ENCODE measurements around the gene SAMSN1. TPM values are rescaled to one million over a fixed set of nuclear protein-coding genes. Genes with fewer than 3 reads are reported as not detected.

The SAMSN1 gene
- total RNA-seq, 1 donor from 2014 or later: 79.0 TPM

DNA sequence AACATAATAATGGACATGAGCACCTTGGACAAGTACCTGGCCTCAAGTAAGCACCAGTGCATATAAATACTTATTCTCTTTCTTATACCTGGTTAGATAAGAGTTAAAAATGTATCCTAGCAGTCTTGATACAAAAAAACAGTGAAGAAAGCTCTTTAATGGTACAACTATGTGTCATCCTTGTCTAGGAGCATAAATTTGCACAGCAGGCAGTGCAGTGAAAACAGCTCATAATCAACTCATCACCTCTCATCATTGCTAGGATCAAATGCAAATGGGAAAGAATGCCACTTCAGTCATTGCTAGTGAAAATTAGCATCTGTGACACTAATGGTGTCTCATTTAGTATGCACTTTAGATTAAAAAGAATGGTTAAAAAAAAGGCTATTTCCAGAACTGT, 7.6 kb downstream of the SAMSN1 start:
- DNase-seq (ENCODE audit: low spot score): no peak
- intact Hi-C loops (cut with micrococcal nuclease): no loop called here
- H3K4me1 Mint-ChIP-seq (ENCODE audit: low read depth): peaks cover 73% of the 10 kb centered on the region
- H3K4me3 Mint-ChIP-seq (ENCODE audit: low read depth): no peak overlapping the region
- H3K36me3 Mint-ChIP-seq (ENCODE audit: low read depth): peaks cover 90% of the 10 kb centered on the region
- no peaks in the 10 kb centered on the region for H3K27me3 Mint-ChIP-seq (ENCODE audit: low read depth)
- H3K27ac Mint-ChIP-seq: peak overlapping the region; percentile 57
- peaks cover 46% of the 10 kb centered on the region for H3K9me3 Mint-ChIP-seq

DNA sequence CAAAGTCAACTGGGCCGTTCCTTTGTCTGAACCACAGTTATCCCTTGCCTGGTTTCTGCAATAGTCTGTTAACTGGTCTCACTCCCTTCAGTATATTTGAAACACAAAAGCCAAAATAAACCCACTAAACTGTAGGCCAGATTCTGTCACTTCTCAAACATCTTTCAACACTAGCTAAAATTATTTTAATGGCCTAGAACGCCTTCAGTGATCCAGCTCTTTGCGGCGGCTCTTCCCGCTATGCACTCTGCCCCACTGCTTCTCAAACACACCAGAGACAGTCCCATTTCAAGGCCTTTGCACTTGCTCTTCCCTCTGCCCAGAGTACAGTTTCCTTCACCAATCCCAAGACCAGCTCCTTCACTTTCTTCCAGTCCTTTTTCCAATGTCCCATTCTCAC, 9.2 kb downstream of the SAMSN1 start:
- no peak for DNase-seq (ENCODE audit: low spot score)
- H3K4me1 Mint-ChIP-seq (ENCODE audit: low read depth): peaks cover 77% of the 10 kb centered on the region
- peaks cover 46% of the 10 kb centered on the region for H3K9me3 Mint-ChIP-seq
- no peaks in the 10 kb centered on the region for H3K27me3 Mint-ChIP-seq (ENCODE audit: low read depth)
- H3K36me3 Mint-ChIP-seq (ENCODE audit: low read depth): peaks cover 91% of the 10 kb centered on the region
- intact Hi-C loops (cut with micrococcal nuclease): no loop called here
- no peak overlapping the region for H3K4me3 Mint-ChIP-seq (ENCODE audit: low read depth)
- peak overlapping the region; percentile 60 for H3K27ac Mint-ChIP-seq

DNA sequence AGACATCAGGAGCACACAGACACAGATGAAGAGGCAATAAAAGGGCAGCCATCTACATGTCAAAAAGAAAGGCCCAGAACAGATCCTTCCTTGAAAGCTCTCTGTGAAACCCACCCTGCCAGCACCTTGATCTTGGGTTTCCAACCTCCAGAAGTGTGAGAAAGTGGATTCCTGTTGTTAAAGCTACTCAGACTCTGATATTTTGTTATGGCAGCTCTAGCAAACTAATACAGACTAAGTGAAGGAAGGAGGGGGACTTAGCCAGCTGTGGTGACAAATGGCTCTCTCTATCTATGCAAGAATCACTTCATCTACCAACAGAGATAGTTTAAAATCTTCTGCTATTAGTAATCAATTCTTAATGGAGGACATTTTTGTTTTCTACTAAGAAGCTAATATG, 10.4 kb downstream of the SAMSN1 start:
- Mint-ChIP-seq H3K27me3 (ENCODE audit: low read depth) (no peaks in the 10 kb centered on the region), H3K27ac (peak overlapping the region; percentile 99), H3K4me3 (ENCODE audit: low read depth) (peak overlapping the region; percentile 21), H3K36me3 (ENCODE audit: low read depth) (peaks cover 86% of the 10 kb centered on the region), H3K4me1 (ENCODE audit: low read depth) (peaks cover 78% of the 10 kb centered on the region), H3K9me3 (peaks cover 46% of the 10 kb centered on the region)
- no peak for DNase-seq (ENCODE audit: low spot score)
- intact Hi-C loops (cut with micrococcal nuclease): loop anchor here (2.0 kb wide), 3 partner anchors 47 to 95 kb away; no protein-coding TSS in a partner anchor

DNA sequence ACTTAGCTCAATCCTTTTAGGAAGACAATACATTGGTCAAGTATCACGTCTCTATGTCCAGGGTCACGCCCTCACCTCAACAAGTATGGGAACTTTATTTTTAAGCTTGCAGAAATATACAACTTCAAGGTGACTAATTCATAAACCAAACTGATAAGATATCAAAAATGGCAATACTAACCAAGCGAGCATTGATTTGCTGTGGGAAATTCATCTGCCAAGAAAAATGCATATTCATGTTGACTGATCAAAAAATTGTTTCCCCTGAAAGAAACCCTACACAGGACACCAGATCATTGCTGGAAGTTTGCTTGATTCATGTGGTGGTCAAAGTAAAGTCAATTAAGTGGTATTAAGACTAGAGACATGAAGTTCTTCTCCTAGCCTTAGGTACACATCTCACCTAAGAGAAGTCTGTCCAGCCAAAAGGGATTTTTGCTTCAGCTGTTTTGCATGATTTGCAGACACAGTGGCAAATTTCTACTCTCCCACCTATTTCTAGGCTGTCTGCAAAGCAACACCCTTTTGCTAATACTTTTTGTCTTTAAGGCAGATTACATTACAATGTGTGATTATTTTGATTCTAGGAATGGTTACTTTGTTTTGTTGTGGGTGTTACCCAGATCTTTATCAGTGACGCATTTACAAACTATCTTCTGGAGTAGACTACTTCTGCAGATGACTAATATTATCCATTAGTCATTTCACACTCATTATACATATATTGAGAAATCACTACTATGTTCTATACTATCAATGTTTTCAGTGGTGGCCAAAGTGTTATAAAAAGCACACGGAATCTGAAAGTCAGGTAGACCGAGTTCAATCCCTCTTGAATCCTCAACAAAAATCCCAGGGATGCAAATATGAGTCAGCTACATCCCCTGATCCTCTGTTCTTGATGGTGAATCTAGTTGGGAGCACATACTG, 12.4 kb downstream of the SAMSN1 start:
- intact Hi-C loops (cut with micrococcal nuclease): loop anchor here (1.0 to 5.0 kb wide), 9 partner anchors 9 to 151 kb away; partner anchors contain the start of genes HSPA13 and SAMSN1
- DNase-seq (ENCODE audit: low spot score): no peak
- Mint-ChIP-seq H3K4me1 (ENCODE audit: low read depth) (peaks cover 72% of the 10 kb centered on the region), H3K9me3 (peaks cover 33% of the 10 kb centered on the region), H3K27ac (peak overlapping the region; percentile 99), H3K4me3 (ENCODE audit: low read depth) (peak overlapping the region; percentile 86), H3K27me3 (ENCODE audit: low read depth) (no peaks in the 10 kb centered on the region), H3K36me3 (ENCODE audit: low read depth) (peaks cover 80% of the 10 kb centered on the region)

DNA sequence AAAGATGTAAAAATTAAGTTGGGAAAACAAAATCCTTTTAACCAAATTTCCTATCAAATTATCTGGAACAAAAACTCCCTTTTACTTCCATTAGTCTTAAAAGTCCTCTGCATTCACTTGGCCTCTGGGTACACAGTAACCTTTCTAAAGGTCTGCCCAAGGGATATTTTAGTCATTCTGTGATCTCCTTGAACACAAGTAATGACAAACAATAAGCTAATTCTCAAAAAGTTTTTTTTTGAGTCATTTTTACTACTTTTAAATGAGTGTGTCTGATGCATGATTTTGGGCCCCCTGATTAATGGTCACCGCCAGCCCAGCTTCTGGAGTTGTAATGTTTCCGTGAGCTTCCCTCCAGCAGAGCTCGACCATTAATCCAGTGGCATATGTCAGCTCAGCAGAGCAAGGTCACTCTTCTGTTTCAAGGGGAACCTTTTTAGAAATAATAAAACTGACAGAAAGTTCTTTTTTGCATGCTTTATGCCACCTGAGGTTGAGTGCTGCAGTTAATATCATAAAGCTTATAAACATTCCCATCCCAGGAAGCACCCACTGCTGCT, 14.3 kb downstream of the SAMSN1 start:
- Mint-ChIP-seq H3K4me3 (ENCODE audit: low read depth) (peak overlapping the region; percentile 55), H3K27me3 (ENCODE audit: low read depth) (no peaks in the 10 kb centered on the region), H3K27ac (peak overlapping the region; percentile 87), H3K36me3 (ENCODE audit: low read depth) (peaks cover 69% of the 10 kb centered on the region), H3K4me1 (ENCODE audit: low read depth) (peaks cover 69% of the 10 kb centered on the region), H3K9me3 (peaks cover 22% of the 10 kb centered on the region)
- intact Hi-C loops (cut with micrococcal nuclease): loop anchor here (5.0 kb wide), 2 partner anchors 145 to 150 kb away; partner anchors contain the start of gene HSPA13
- no peak for DNase-seq (ENCODE audit: low spot score)

DNA sequence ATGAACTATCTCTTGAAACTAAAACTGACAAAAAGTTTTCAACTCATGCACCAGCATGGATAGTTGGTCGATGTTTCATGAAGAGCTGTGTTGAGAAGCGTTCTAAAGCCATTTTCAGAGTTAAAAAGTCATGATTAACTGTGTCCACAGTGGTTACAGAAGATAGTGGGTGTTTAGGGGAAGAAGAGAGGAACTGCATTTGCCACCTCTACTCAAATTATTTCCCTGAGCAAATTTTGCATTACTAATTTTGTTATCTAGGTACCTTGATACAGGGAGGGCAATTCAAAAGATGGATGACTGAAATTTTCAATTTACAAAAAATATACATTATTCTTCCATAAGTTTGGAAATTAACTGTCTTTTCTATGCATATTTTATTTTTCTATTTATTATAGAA, 15.5 kb downstream of the SAMSN1 start:
- intact Hi-C loops (cut with micrococcal nuclease): loop anchor here (5.0 kb wide), 2 partner anchors 147 to 148 kb away; partner anchors contain the start of gene HSPA13
- H3K27ac Mint-ChIP-seq: peak overlapping the region; percentile 75
- peaks cover 64% of the 10 kb centered on the region for H3K36me3 Mint-ChIP-seq (ENCODE audit: low read depth)
- H3K4me3 Mint-ChIP-seq (ENCODE audit: low read depth): peak overlapping the region; percentile 53
- no peak for DNase-seq (ENCODE audit: low spot score)
- no peaks in the 10 kb centered on the region for H3K27me3 Mint-ChIP-seq (ENCODE audit: low read depth)
- peaks cover 15% of the 10 kb centered on the region for H3K9me3 Mint-ChIP-seq
- H3K4me1 Mint-ChIP-seq (ENCODE audit: low read depth): peaks cover 69% of the 10 kb centered on the region

DNA sequence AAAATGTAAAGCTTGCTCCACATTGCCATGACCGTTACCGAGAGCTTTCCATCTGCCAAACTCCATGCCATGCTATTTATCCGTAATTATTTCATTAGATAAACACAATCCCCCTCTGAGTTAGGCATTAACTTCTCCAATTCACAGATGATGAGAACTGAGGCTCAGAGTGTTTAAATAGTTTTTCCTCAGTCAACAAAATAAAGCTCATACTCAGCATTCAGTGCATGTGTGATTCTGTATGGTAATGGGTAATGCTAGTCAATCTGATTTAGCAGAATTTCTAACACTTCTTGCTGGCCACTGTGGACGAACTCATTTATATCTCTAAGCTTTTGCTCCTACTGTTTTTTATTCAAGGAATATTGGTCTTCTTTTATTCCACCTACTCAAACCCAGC, 17.3 kb downstream of the SAMSN1 start:
- H3K4me1 Mint-ChIP-seq (ENCODE audit: low read depth): peaks cover 63% of the 10 kb centered on the region
- peaks cover 57% of the 10 kb centered on the region for H3K36me3 Mint-ChIP-seq (ENCODE audit: low read depth)
- intact Hi-C loops (cut with micrococcal nuclease): loop anchor here (10.0 kb wide), 2 partner anchors 296 to 1206 kb away; no protein-coding TSS in a partner anchor
- H3K9me3 Mint-ChIP-seq: no peaks in the 10 kb centered on the region
- no peaks in the 10 kb centered on the region for H3K27me3 Mint-ChIP-seq (ENCODE audit: low read depth)
- H3K27ac Mint-ChIP-seq: peak overlapping the region; percentile 64
- peak overlapping the region; percentile 23 for H3K4me3 Mint-ChIP-seq (ENCODE audit: low read depth)
- DNase-seq (ENCODE audit: low spot score): no peak

DNA sequence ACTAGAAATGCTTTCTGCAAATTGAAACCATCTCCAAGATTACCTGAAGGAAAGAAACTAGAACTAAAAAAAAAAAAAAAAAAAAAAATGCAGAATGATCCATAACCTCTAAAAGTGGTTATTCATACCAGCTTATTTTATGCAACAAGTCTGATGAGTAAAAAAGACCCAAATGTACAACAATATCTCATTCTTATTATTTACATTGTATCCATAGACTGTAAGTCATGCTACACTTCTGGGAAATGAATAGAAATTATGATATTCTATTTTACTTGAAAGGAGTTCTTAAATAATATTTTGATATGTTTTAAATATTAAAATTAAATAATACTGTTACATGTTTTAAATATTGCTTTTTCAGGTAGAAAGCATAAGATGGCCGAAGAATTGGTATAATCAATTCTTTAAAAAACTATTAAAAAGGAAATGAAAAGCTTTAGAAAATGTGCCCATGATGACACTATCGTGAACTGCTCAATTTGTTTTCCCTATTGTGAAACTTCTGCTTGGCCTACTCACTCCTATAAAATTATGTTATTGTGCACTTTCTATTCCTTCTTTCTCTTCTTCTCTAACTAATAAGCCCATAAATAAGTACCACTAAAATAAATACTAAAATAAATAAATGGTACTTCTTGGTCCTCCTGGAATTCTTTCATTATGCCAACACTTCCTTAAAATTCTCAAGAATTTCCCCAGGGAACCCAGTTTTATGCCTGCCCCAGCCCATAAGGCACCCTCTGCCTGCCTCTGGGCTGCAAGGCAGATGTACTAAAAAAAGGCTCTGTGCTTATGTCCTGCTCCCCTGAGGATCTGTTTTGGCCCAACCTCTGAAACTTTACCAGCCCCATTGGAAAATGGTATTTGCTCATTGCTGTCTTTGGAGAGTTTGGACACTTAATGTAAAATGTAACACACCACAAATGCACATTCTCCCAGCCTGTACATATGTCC, 18.1 kb downstream of the SAMSN1 start:
- Mint-ChIP-seq H3K27ac (peak overlapping the region; percentile 91), H3K27me3 (ENCODE audit: low read depth) (no peaks in the 10 kb centered on the region), H3K36me3 (ENCODE audit: low read depth) (peaks cover 60% of the 10 kb centered on the region), H3K9me3 (no peaks in the 10 kb centered on the region), H3K4me3 (ENCODE audit: low read depth) (peak overlapping the region; percentile 71), H3K4me1 (ENCODE audit: low read depth) (peaks cover 64% of the 10 kb centered on the region)
- DNase-seq (ENCODE audit: low spot score): no peak
- intact Hi-C loops (cut with micrococcal nuclease): loop anchor here (1.0 to 10.0 kb wide), 4 partner anchors 18 to 1207 kb away; partner anchors contain the start of gene SAMSN1

DNA sequence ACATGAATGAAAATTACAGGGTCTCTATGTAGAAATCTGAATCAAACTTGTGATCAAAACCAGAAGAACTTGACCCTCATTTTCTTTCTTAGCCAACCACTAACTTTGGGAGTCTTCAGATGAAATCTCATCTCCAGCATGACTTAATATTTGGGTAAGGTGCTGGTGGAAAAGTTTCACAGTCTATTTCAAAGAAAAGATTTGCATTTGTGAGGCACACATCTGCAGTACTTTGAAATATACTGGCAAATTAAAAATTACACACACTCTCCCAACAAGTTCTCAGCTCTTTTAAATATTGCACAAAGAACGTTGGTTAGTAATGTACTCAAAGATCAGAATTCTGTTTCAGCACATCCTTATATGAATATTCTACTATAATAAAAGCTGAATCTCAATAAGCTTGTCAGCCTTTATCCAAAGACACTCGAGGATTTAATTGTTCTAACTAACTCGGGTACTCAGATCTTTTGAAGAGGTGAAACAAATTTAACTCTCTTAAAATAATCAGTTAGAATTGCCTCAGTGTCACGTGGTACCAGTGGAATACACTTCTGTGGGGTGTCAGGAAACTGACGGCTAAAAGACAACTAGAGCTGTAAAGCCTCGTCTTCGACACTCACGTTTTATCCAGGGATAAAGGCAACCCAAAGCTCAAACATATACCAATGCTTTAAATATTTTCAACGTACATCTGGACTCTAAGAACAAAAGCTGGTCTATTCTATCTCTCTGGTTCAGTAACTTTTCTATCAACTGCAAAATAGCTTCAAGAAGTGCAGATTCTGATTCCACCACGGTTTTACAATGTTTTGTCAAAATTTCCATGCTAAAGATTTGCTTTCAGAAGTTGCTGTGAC, 19.0 kb downstream of the SAMSN1 start:
- Mint-ChIP-seq H3K27ac (peak overlapping the region; percentile 91), H3K9me3 (no peaks in the 10 kb centered on the region), H3K4me3 (ENCODE audit: low read depth) (peak overlapping the region; percentile 71), H3K4me1 (ENCODE audit: low read depth) (peaks cover 61% of the 10 kb centered on the region), H3K27me3 (ENCODE audit: low read depth) (no peaks in the 10 kb centered on the region), H3K36me3 (ENCODE audit: low read depth) (peaks cover 61% of the 10 kb centered on the region)
- intact Hi-C loops (cut with micrococcal nuclease): loop anchor here (1.0 to 10.0 kb wide), 4 partner anchors 19 to 1208 kb away; partner anchors contain the start of gene SAMSN1
- no peak for DNase-seq (ENCODE audit: low spot score)

DNA sequence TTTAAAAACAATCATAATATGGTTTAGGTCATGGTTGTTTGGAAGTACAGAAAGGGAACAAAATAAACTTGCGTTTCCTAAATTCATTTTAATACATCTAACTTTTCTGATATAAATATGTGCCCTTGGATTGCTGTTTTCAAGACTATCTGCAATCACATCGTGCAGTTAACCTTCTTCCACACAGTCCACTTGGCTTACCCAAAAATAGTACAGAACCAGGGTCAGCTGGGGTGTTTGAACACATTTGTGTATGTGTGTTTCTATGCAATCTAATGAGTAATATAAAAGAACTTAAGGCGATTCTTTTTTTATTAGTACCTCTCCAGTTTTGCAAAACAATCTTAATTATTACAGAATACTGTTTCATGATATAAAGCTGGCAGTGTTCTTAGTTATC, 19.9 kb downstream of the SAMSN1 start:
- no peaks in the 10 kb centered on the region for H3K27me3 Mint-ChIP-seq (ENCODE audit: low read depth)
- H3K9me3 Mint-ChIP-seq: no peaks in the 10 kb centered on the region
- intact Hi-C loops (cut with micrococcal nuclease): loop anchor here (2.0 to 10.0 kb wide), 3 partner anchors 71 to 1209 kb away; no protein-coding TSS in a partner anchor
- H3K4me1 Mint-ChIP-seq (ENCODE audit: low read depth): peaks cover 61% of the 10 kb centered on the region
- no peak overlapping the region for H3K4me3 Mint-ChIP-seq (ENCODE audit: low read depth)
- peaks cover 62% of the 10 kb centered on the region for H3K36me3 Mint-ChIP-seq (ENCODE audit: low read depth)
- no peak for DNase-seq (ENCODE audit: low spot score)
- peak overlapping the region; percentile 91 for H3K27ac Mint-ChIP-seq

DNA sequence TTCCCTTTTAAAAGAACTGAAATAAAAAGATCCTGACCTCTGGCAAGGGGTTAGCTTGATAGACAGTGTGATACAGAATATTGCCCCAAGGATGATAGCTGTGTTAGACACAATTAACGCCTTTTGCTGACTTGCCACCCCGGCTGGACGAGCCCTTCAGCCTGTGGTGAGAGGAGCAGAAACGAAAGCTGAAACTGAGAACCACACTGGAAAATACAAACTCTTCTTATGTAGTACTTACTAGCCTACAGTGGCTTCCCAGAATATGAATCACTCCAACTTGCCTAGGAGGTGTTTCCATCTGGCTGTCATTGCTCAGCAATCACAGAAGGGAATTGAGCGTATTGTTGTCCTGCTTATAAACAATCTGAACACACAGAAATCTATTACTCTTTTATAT, 22.9 kb downstream of the SAMSN1 start:
- no peaks in the 10 kb centered on the region for H3K9me3 Mint-ChIP-seq
- peaks cover 52% of the 10 kb centered on the region for H3K4me1 Mint-ChIP-seq (ENCODE audit: low read depth)
- peak overlapping the region; percentile 71 for H3K4me3 Mint-ChIP-seq (ENCODE audit: low read depth)
- intact Hi-C loops (cut with micrococcal nuclease): loop anchor here (1.0 to 10.0 kb wide), 7 partner anchors 11 to 1212 kb away; no protein-coding TSS in a partner anchor
- peaks cover 66% of the 10 kb centered on the region for H3K36me3 Mint-ChIP-seq (ENCODE audit: low read depth)
- no peaks in the 10 kb centered on the region for H3K27me3 Mint-ChIP-seq (ENCODE audit: low read depth)
- peak overlapping the region; percentile 91 for H3K27ac Mint-ChIP-seq
- no peak for DNase-seq (ENCODE audit: low spot score)
